Transverse colon (tissue), 4 donors: ENCODE results near the gene FN3K. TPM values are rescaled to one million over a fixed set of nuclear protein-coding genes. Genes with fewer than 3 reads are reported as not detected.

ENCODE experiments used
- DNase-seq: peaks from one replicate; pipeline ENCODE4 v3.0.0-alpha.2; 2019
- H3K27ac ChIP-seq, 4 donors: fragments of 200-600 bp; sonication (generic); 2 replicates each; pipeline ENCODE4 v1.5.1; 2016 to 2018; ENCODE audit warnings: inconsistent platforms in 4 of 4
- H3K27me3 ChIP-seq: fragments of 200-600 bp; sonication (generic); 2 replicates; pipeline ENCODE4 v1.5.1; 2017; ENCODE audit warnings: inconsistent platforms
- H3K36me3 ChIP-seq, 4 donors: fragments of 200-600 bp; sonication (generic); 2 replicates each; pipeline ENCODE4 v1.5.1; 2017 to 2019; ENCODE audit warnings: inconsistent platforms in 4 of 4
- H3K4me1 ChIP-seq, 4 donors: fragments of 200-600 bp; sonication (generic); 2 replicates each; pipeline ENCODE4 v1.5.1; 2017 to 2020; ENCODE audit warnings: inconsistent platforms in 4 of 4
- H3K4me3 ChIP-seq, 4 donors: fragments of 200-600 bp; sonication (generic); 1 replicate in 1 of 4; 2 replicates in 3 of 4; pipeline versions ENCODE4 v1.5.1 to v1.6.1; 2017 to 2019; ENCODE audit warnings: inconsistent platforms in 4 of 4
- H3K9me3 ChIP-seq, 2 donors: fragments of 200-600 bp; sonication (generic); 2 replicates each; pipeline ENCODE4 v1.5.1; 2017 to 2019; ENCODE audit warnings: inconsistent platforms in 2 of 2
- EP300 ChIP-seq: sonication (generic); formaldehyde crosslinking; IDR thresholded peaks from one replicate; pipeline ENCODE4 v1.6.1; 2017; ENCODE audit warnings: antibody characterized with exemption, low read depth
- POLR2A ChIP-seq: fragments of 450-650 bp; IDR thresholded peaks from one replicate; pipeline ENCODE4 v1.6.1; 2016; ENCODE audit warnings: antibody characterized with exemption, mild to moderate bottlenecking, moderate library complexity
- POLR2AphosphoS5 ChIP-seq, 3 donors: sonication (generic); formaldehyde crosslinking; IDR thresholded peaks; one replicate each; pipeline ENCODE4 v1.6.1; 2016; ENCODE audit warnings: antibody characterized with exemption in 3 of 3
- WGBS, 2 donors: methylation state at CpG; one replicate each; pipeline ENCODE4 v1.1.5; 2018; ENCODE audit warnings: low coverage in 1 of 2; 5-methylcytosine and 5-hydroxymethylcytosine counted together
- in situ Hi-C, 4 donors: fragments of 200-750 bp; cut with MboI; loops; one replicate each; pipeline versions ENCODE4 v1.15.0 to v1.15.1; 2017; ENCODE audit warnings: low sequenced_read_pairs in 3 of 4, low pct_ligation_motif_present in 1 of 4, low pct_unique_long_range_greater_than_20kb in 1 of 4
- intact Hi-C: fragments of 100-400 bp; cut with DNase I; formaldehyde crosslinking; loops from one replicate; pipeline ENCODE4 v1.15.1; 2023; ENCODE audit warnings: low total_unique reads
- total RNA-seq, 4 donors: library from RNA; depleted of rRNA; stranded (reverse); fragments of >200 nt; gene quantifications; one replicate each; pipeline ENCODE4 v1.1.0, GENCODE V29; 2016
- TF ChIP-seq, protein P1 (sequence below), 5 experiments: fragments of 200-600 bp in 3 of 5; fragments of 450-650 bp in 2 of 5; sonication (generic) in 3 of 5; IDR thresholded peaks; 1 replicate in 2 of 5; 2 replicates in 3 of 5; pipeline ENCODE4 v1.5.1; 2016 to 2017; ENCODE audit warnings: antibody characterized with exemption in 5 of 5, inconsistent platforms in 3 of 5, mild to moderate bottlenecking in 2 of 5, moderate library complexity in 1 of 5

Gene FN3K
- total RNA-seq, 4 donors from 2014 or later: 11.2 to 33.0 (median 26.2) TPM

DNA sequence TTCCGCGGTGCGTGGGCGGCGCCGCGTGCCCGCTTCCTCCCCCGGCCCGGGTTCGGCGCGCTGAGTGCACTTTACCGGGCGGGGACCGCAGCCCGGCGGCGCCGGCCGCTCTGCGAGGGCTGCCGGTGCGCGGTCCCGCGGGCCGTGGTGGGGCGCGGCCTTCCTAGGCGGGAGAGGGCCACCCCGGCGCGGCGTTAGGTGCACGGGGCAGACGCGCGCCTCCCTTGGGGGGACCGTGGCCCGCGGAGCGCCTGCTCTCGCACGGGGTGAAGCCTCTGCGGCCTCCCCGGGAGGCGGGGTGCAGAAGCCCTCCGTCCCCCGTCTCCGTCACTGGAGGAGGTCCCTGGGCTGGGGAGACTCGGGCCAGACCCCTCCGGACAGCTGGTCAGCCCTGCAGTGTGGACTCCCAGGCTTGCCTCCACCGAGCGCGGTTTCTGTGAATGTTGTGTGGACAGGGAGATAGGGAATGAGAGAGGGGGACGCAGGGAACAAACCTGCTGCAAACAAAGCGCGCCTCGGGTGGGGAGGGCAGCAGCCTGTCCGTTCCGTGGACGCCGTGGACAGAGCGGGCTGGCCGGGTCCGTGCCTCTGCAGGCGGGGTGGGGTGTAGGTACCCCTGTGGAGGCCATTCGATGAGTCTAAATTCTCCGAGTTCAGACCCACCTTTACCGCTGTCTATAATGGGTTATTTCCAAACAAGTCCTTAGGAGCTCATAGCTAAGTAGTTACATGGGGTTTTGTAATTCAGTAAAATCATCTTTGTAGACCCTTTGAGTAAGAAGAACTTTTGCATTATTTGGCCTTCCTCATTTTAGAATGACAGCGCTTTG is 17.2 kb downstream of the FN3K start:
- no peak for TF ChIP-seq POLR2A
- no peak for TF ChIP-seq EP300
- TF ChIP-seq, protein P1, sequence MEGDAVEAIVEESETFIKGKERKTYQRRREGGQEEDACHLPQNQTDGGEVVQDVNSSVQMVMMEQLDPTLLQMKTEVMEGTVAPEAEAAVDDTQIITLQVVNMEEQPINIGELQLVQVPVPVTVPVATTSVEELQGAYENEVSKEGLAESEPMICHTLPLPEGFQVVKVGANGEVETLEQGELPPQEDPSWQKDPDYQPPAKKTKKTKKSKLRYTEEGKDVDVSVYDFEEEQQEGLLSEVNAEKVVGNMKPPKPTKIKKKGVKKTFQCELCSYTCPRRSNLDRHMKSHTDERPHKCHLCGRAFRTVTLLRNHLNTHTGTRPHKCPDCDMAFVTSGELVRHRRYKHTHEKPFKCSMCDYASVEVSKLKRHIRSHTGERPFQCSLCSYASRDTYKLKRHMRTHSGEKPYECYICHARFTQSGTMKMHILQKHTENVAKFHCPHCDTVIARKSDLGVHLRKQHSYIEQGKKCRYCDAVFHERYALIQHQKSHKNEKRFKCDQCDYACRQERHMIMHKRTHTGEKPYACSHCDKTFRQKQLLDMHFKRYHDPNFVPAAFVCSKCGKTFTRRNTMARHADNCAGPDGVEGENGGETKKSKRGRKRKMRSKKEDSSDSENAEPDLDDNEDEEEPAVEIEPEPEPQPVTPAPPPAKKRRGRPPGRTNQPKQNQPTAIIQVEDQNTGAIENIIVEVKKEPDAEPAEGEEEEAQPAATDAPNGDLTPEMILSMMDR (IDR thresholded peaks at IDR 0.05): no peak
- no peak for TF ChIP-seq POLR2AphosphoS5 (IDR thresholded peaks at IDR 0.05)
- WGBS, 2 donors: 0 to 4% methylated on average over 13 to 27 of the region's 72 CpGs
- in situ Hi-C loops (loop anchor here in 1 of 4 donors (25.0 kb wide), 1 partner anchor 90 kb away; no protein-coding TSS in a partner anchor), intact Hi-C loops (no loop called here)
- Histone ChIP-seq H3K4me1 (peaks cover 8 to 23% (median 17%) of the 10 kb centered on the region in 4 donors), H3K4me3 (peak overlapping the region; percentile 75 to 99 (median 86)), H3K36me3 (no peaks in the 10 kb centered on the region), H3K27ac (peak overlapping the region; percentile 89 to 93 (median 91)), H3K9me3 (no peaks in the 10 kb centered on the region), H3K27me3 (no peaks in the 10 kb centered on the region)
- peak; percentile 39 for DNase-seq

DNA sequence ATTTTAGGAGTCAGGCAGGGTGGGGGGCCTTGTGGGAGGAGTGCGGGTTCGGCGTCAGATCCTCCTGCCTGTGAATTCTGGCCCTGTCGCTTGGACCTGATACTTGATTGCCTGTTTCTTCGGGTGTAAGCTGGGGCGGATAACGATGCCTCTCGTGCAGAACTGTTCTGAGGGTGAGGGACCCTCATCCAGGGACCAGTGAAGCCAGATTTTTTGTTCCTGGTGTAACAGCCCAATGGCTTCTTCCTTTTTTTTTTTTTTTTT is 17.7 kb downstream of the FN3K start:
- intact Hi-C loops: no loop called here
- WGBS, 2 donors: 33% methylated on average over 8 of the region's 8 CpGs; no CpG with 5 or more reads in 1 of the 2 donors
- peak overlapping the region in 2 of 4 donors; percentile 85 to 99 for H3K4me3 ChIP-seq
- DNase-seq: no peak
- in situ Hi-C loops: loop anchor here in 1 of 4 donors (25.0 kb wide), 1 partner anchor 91 kb away; no protein-coding TSS in a partner anchor
- H3K27ac ChIP-seq: peak overlapping the region in 1 of 4 donors; percentile 93
- H3K36me3 ChIP-seq: no peaks in the 10 kb centered on the region
- no peak for TF ChIP-seq EP300
- no peak for TF ChIP-seq POLR2A
- no peak for TF ChIP-seq POLR2AphosphoS5 (IDR thresholded peaks at IDR 0.05)
- TF ChIP-seq, protein P1 (IDR thresholded peaks at IDR 0.05): no peak
- H3K27me3 ChIP-seq: no peaks in the 10 kb centered on the region
- no peaks in the 10 kb centered on the region for H3K9me3 ChIP-seq
- peaks cover 8 to 23% (median 17%) of the 10 kb centered on the region in 4 donors for H3K4me1 ChIP-seq

DNA sequence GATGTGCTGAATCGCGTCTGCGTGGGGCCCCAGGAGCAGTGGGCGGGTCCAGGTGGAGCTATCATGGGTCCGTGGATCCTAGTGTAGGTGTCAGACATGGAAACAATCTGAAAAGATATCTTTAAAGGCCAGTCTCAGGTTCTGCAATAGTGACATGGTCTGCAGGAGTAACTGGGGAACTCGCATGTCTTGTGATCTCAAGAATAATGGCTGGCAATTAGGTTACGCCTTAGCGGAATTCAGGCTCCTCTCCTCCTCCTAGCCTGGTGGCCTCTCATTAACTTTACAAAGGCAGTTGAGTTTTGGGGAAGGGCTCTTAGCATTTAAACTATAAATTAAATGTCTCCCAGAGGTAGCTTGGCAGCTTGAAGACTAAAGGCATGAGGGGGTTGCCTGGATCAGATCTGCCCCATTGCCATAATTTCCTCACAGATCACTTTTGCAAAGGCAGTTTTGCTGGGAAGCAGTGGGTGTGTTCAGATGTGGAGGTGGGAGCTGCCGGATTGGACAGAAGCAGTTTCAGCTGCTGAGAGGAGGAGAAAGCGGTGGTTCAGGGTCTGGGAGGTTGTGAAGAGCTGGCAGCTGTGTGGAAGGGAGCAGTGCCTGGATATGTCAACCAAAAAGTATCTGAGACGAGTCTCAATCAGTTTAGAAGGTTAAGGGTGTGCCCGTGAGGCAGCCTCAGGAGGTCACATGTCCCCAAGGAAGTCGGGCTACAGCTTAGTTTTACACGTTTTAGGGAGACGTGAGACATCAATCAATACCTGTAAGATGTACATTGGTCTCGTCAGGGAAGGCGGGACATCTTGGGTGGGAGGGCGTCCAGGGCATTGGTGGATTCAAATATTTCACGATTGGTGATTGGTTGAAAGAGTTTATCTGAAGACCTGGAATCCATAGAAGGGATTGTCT is 19.1 kb downstream of the FN3K start:
- Histone ChIP-seq H3K36me3 (no peaks in the 10 kb centered on the region), H3K27ac (peak overlapping the region in 1 of 4 donors; percentile 56), H3K4me1 (peaks cover 8 to 23% (median 17%) of the 10 kb centered on the region in 4 donors), H3K4me3 (no peak overlapping the region), H3K27me3 (no peaks in the 10 kb centered on the region), H3K9me3 (no peaks in the 10 kb centered on the region)
- TF ChIP-seq EP300 (no peak), POLR2A (no peak), POLR2AphosphoS5 (IDR thresholded peaks at IDR 0.05) (no peak)
- TF ChIP-seq, protein P1 (IDR thresholded peaks at IDR 0.05): no peak
- peak; percentile 39 for DNase-seq
- in situ Hi-C loops (loop anchor here in 1 of 4 donors (25.0 kb wide), 1 partner anchor 92 kb away; no protein-coding TSS in a partner anchor), intact Hi-C loops (no loop called here)
- WGBS, 2 donors: 75 to 77% methylated on average over 16 to 19 of the region's 19 CpGs

DNA sequence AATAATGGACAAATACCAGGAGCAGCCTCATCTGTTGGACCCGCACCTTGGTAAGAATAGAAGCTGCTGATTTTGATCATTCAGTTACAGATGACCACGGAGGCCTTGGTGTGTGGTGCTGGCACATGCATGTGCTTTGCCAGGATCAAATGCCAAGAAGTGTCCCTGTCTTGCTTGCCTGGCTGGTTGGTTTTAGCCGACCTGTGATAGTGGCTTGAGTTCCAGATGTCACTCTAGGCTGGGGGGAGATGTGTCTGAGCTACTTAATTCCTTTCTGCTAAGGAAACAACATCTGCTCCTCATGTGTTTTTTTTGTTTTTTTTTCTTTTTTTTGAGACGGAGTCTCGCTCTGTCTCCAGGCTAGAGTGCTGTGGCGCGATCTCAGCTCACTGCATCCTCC is 20.8 kb downstream of the FN3K start:
- Histone ChIP-seq H3K27ac (no peak overlapping the region), H3K4me3 (no peak overlapping the region), H3K9me3 (no peaks in the 10 kb centered on the region), H3K4me1 (peaks cover 8 to 27% (median 18%) of the 10 kb centered on the region in 4 donors), H3K36me3 (no peaks in the 10 kb centered on the region), H3K27me3 (no peaks in the 10 kb centered on the region)
- intact Hi-C loops (no loop called here), in situ Hi-C loops (loop anchor here in 1 of 4 donors (25.0 kb wide), 1 partner anchor 94 kb away; no protein-coding TSS in a partner anchor)
- WGBS, 2 donors: 89 to 96% methylated on average over 6 to 7 of the region's 7 CpGs
- DNase-seq: no peak
- TF ChIP-seq EP300 (no peak), POLR2AphosphoS5 (IDR thresholded peaks at IDR 0.05) (no peak), POLR2A (no peak)
- TF ChIP-seq, protein P1 (IDR thresholded peaks at IDR 0.05): no peak
